Activated CD8-positive, alpha-beta memory T cell treated with anti-CD3 and anti-CD28 coated beads, Interleukin-2, amount 50 U/mL, for 24 hours (primary cell): ENCODE results near the gene PPHLN1.
"Not testable (repeated sequence)": the region's sequence is repeated elsewhere in the genome, so short reads cannot be mapped to it uniquely, and the experiment has no call there.

Source experiments
- DNase-seq: peaks from one replicate; pipeline ENCODE4 v3.0.0-alpha.2; 2020; ENCODE audit errors: extremely low read depth

Gene PPHLN1

GRCh38 chr12:42370013-42370412 lies 44.0 kb downstream of the PPHLN1 start:
- no peak for DNase-seq

- no peak for DNase-seq
Observed at GRCh38 chr12:42372154-42372791, 46.3 kb downstream of the PPHLN1 start.

GRCh38 chr12:42373669-42374068 lies 47.7 kb downstream of the PPHLN1 start:
- no peak for DNase-seq

GRCh38 chr12:42380733-42381132 lies 54.8 kb downstream of the PPHLN1 start:
- DNase-seq: no peak

- no peak for DNase-seq
Observed at GRCh38 chr12:42382013-42382696, 56.2 kb downstream of the PPHLN1 start.

GRCh38 chr12:42385326-42385841 lies 59.4 kb downstream of the PPHLN1 start:
- DNase-seq: no peak

- no peak for DNase-seq
Observed at GRCh38 chr12:42386308-42386707, 60.3 kb downstream of the PPHLN1 start.

GRCh38 chr12:42388086-42388485 lies 62.1 kb downstream of the PPHLN1 start:
- not testable (repeated sequence) for DNase-seq

GRCh38 chr12:42394429-42394828 lies 68.5 kb downstream of the PPHLN1 start:
- DNase-seq: no peak

GRCh38 chr12:42396473-42397259 lies 70.7 kb downstream of the PPHLN1 start:
- no peak for DNase-seq

- no peak for DNase-seq
Observed at GRCh38 chr12:42402821-42403411, 76.9 kb downstream of the PPHLN1 start.

GRCh38 chr12:42407306-42407705 lies 81.3 kb downstream of the PPHLN1 start:
- DNase-seq: no peak

- DNase-seq: no peak
Observed at GRCh38 chr12:42409471-42409870, 83.5 kb downstream of the PPHLN1 start.

GRCh38 chr12:42410340-42410739 lies 84.4 kb downstream of the PPHLN1 start:
- no peak for DNase-seq

- DNase-seq: no peak
Observed at GRCh38 chr12:42420395-42420794, 94.4 kb downstream of the PPHLN1 start.

- no peak for DNase-seq
Observed at GRCh38 chr12:42421844-42422779, 96.1 kb downstream of the PPHLN1 start.

GRCh38 chr12:42422785-42423184 lies 96.8 kb downstream of the PPHLN1 start:
- no peak for DNase-seq

GRCh38 chr12:42426746-42427145 lies 100.8 kb downstream of the PPHLN1 start:
- DNase-seq: no peak

- no peak for DNase-seq
Observed at GRCh38 chr12:42428850-42429249, 102.9 kb downstream of the PPHLN1 start.

- no peak for DNase-seq
Observed at GRCh38 chr12:42432517-42433140, 106.7 kb downstream of the PPHLN1 start.

- DNase-seq: no peak
Observed at GRCh38 chr12:42440608-42441007, 114.6 kb downstream of the PPHLN1 start.
